Fibroblast of villous mesenchyme (primary cell): ENCODE data around the gene XPO4. TPM values are rescaled to one million over a fixed set of nuclear protein-coding genes. Genes with fewer than 3 reads are reported as not detected.

Source experiments
- DNase-seq: peaks from one replicate; pipeline ENCODE4 v3.0.0-alpha.2; 2010; ENCODE audit warnings: low read depth
- H3K4me3 ChIP-seq: 2 replicates; pipeline ENCODE4 v1.5.1; 2011; ENCODE audit warnings: low read depth, mild to moderate bottlenecking, low read length
- total RNA-seq: library from RNA; depleted of rRNA; stranded (reverse); fragments of >200 nt; gene quantifications from 2 replicates; pipeline ENCODE4 v1.2.3, GENCODE V29; 2012
- TF ChIP-seq, protein P1 (sequence below): IDR thresholded peaks from 2 replicates; pipeline ENCODE4 v1.5.1; 2012; ENCODE audit warnings: low read depth, mild to moderate bottlenecking, low read length; ENCODE audit not compliant: insufficient read depth

The XPO4 gene
- total RNA-seq, 1 donor: 29.8 TPM

DNA sequence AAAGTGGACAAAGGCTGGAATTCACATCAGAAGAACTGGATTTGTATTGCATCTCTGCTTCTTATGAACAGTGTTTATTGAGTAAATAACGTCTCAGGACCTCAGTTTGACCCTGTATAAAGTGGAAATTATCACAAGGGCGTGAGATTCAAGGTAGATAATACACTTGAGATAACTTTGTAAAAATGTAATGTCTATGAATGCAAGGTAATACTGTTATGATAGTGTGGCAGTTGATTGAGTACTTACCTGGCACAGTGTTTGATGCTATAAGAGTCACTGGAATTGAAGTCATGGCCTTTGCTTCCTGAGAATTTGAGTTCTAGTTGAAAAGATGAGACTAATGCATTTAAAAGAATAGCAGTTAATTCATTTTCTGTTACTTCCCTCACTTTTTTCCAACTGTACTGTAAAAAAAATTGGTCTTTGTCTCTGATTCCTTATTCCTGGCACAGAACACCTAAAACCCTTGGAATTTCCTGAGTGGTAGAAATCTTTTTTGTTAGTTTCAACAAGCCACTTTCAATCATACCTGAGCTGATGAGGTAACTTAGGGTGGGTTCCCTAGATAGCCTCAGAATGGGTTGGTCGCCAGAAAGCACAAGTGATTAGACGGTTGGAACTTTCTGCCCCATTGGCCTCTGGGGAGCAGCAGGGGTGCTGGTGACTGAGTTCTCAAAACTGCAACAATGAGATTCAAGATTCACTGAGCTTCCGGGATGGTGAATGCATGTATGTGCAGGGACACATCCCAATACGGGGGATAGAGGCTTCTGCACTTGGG, 6.4 kb upstream of the XPO4 start:
- TF ChIP-seq, protein P1, sequence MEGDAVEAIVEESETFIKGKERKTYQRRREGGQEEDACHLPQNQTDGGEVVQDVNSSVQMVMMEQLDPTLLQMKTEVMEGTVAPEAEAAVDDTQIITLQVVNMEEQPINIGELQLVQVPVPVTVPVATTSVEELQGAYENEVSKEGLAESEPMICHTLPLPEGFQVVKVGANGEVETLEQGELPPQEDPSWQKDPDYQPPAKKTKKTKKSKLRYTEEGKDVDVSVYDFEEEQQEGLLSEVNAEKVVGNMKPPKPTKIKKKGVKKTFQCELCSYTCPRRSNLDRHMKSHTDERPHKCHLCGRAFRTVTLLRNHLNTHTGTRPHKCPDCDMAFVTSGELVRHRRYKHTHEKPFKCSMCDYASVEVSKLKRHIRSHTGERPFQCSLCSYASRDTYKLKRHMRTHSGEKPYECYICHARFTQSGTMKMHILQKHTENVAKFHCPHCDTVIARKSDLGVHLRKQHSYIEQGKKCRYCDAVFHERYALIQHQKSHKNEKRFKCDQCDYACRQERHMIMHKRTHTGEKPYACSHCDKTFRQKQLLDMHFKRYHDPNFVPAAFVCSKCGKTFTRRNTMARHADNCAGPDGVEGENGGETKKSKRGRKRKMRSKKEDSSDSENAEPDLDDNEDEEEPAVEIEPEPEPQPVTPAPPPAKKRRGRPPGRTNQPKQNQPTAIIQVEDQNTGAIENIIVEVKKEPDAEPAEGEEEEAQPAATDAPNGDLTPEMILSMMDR: no peak
- no peak overlapping the region for H3K4me3 ChIP-seq
- DNase-seq: no peak

- no peak overlapping the region for H3K4me3 ChIP-seq
- TF ChIP-seq, protein P1: no peak
- DNase-seq: no peak
These were observed 2.4 kb upstream of the XPO4 start for GRCh38 chr13:20904908-20905307.

- no peak for DNase-seq
- TF ChIP-seq, protein P1: no peak
- H3K4me3 ChIP-seq: peak overlapping the region; percentile 87
These were observed 574 bp upstream of the XPO4 start for GRCh38 chr13:20903164-20903475.

DNA sequence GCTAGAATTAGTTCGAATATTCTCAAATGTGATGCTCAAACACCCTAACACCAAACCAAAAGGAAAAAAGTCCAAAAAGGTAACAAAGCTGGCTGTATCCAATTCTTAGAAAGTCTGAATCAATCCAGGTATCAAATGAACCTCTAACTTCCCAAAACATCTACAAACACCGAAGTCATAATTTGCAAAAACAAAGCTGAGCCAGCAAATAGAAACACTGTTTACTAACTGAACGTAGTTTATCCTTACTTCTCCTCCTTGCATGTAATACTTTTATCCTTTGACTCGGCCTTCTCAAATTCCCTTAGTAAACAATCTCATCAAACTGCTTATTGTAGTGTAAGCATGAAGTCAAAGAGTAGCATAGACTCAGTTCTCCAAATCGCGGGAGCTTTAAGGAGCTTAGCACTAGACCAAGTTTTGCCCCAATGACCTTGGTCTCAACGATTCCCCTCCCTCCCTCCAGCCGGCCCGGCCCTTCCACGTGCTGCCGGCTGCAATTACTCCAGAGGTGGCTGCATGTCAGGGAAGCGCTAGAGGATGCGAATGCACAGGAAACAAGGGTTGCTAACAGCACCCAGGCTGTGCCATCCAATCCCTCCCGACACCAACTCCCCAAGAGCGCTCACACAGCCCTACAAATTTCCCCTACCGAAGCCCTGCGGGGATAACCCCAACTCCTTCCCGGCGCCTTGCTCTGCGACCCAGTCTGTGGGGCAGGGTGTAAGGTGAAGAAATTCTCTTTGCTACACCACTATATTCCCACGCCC, 693 bp downstream of the XPO4 start:
- TF ChIP-seq, protein P1: no peak
- H3K4me3 ChIP-seq: peak overlapping the region; percentile 87
- peak; percentile 69 for DNase-seq

DNA sequence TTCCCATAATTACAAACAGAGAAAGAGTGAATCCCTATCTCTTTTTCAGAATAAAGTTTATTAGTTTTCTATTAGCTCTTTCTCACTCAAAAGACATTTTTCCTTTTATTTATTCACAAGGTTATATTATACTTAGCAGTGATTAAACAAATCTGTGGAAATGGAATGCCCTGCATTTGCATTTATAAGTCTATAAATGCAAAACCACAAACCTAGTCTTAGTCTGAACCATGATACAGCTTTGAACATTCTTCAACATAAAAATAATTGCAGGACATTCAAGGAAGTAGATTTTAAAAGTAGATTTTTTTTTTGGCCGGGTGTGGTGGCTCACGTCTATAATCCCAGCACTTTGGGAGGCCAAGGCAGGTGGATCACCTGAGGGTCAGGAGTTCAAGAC, 8.3 kb downstream of the XPO4 start:
- no peak overlapping the region for H3K4me3 ChIP-seq
- DNase-seq: no peak
- TF ChIP-seq, protein P1: no peak

- DNase-seq: no peak
- no peak overlapping the region for H3K4me3 ChIP-seq
- TF ChIP-seq, protein P1: no peak
These were observed 10.8 kb downstream of the XPO4 start for GRCh38 chr13:20891768-20892167.
